DND-41 (cell line): ENCODE data around the gene NUDT1.

Source experiments
- CTCF ChIP-seq: IDR thresholded peaks from 2 replicates; pipeline ENCODE4 v1.5.1; 2012; ENCODE audit warnings: borderline replicate concordance, low read length, moderate library complexity, mild to moderate bottlenecking; ENCODE audit not compliant: poor library complexity, severe bottlenecking; ENCODE audit errors: extremely low read depth
- EZH2 ChIP-seq: IDR thresholded peaks from 3 replicates; pipeline ENCODE4 v1.6.1; 2012; ENCODE audit warnings: borderline replicate concordance, low read depth, mild to moderate bottlenecking, moderate library complexity, low read length, inconsistent platforms; ENCODE audit not compliant: severe bottlenecking

DNA sequence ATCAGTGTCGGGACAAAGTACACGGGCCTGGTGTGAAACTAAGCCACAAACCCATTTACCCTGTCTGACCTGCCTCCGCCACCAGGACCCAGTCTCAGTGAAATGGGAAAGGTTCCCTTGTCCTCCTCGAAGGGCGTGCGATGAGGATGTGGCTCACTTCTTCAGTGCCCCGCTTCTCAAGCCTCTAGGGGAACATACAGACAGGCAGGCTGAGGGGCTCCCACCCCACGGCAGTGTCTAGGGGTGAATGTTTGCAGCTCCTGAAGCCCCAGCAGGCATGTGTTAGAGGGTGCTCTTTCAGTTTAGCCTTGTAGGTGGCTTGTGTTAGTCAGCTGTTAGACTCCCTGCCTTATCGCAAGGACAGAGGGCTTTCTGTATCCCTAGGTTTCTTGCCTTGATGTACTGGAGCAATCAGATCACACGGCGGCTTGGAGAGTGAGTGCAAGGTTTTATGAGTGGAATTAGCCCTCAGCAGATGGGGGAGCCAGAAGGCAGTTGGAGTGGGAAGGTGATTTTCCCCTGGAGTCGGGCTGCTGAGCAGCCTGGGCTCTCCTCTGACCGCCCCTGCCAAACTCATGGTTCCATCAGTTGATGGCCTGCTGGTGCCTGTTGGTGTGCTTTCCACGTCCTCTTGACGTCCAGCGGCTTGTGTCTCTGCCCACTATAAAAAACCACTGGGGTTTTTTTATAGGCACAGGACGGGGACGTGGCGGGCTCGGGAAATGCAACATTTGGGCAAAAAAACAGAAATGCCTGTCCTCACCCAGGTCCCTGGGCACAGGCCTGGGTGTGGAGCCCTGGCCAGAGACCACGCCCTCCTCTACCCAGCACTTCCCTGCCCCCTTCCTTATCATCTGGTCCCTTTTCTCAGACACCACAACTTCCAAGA lies 759 bp downstream of the NUDT1 start:
- TF ChIP-seq CTCF: no peak
- no peak for TF ChIP-seq EZH2
